Esophagus squamous epithelium (tissue), 4 donors: ENCODE results near the gene TTK.

Experiments
- CTCF ChIP-seq, 6 experiments: fragments of 450-650 bp in 4 of 6; fragments of 200-600 bp in 2 of 6; sonication (generic) in 2 of 6; IDR thresholded peaks; one replicate each; pipeline ENCODE4 v1.5.1; 2016 to 2019; ENCODE audit warnings: antibody characterized with exemption in 6 of 6, mild to moderate bottlenecking in 4 of 6, moderate library complexity in 4 of 6
- POLR2A ChIP-seq, 4 donors: fragments of 450-650 bp; IDR thresholded peaks; one replicate each; pipeline ENCODE4 v1.6.1; 2017; ENCODE audit warnings: antibody characterized with exemption in 4 of 4, mild to moderate bottlenecking in 4 of 4, moderate library complexity in 3 of 4

- TF ChIP-seq CTCF (IDR thresholded peaks at IDR 0.05) (no peak), POLR2A (IDR thresholded peaks at IDR 0.05) (no peak)
Observed at GRCh38 chr6:79954849-79955248, 49.6 kb upstream of the TTK start.
